ENCODE results near the gene FH.

DNA sequence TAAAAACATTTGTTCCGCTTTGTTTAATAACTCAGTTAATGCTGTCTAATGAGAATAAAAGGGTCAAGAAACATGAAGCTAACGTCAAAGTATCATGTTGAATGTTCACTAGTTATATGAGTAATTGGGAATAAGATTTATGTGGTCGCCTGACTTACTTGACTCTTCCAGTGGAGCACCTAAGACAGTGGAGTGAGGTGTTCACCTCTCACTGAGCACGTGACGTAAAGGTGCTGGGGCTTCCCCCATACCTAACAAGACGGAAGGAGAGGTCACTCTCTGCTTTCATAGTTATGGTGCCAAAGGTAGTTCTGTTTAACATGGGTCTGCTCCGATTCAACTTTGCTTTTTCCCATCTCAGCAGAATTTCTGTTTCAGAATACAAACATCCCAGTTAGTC, 13.3 kb upstream of the FH start:
- TF ChIP-seq POLR2A (IDR thresholded peaks at IDR 0.05; ENCODE audit: insufficient read depth in 1 of 2, low read depth in 2 of 2, low read length in 2 of 2) (no peak), MAFG (CRISPR knock-in tag; IDR thresholded peaks at IDR 0.05) (no peak)
- TF ChIP-seq, protein P1, sequence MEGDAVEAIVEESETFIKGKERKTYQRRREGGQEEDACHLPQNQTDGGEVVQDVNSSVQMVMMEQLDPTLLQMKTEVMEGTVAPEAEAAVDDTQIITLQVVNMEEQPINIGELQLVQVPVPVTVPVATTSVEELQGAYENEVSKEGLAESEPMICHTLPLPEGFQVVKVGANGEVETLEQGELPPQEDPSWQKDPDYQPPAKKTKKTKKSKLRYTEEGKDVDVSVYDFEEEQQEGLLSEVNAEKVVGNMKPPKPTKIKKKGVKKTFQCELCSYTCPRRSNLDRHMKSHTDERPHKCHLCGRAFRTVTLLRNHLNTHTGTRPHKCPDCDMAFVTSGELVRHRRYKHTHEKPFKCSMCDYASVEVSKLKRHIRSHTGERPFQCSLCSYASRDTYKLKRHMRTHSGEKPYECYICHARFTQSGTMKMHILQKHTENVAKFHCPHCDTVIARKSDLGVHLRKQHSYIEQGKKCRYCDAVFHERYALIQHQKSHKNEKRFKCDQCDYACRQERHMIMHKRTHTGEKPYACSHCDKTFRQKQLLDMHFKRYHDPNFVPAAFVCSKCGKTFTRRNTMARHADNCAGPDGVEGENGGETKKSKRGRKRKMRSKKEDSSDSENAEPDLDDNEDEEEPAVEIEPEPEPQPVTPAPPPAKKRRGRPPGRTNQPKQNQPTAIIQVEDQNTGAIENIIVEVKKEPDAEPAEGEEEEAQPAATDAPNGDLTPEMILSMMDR (CRISPR knock-in tag; IDR thresholded peaks at IDR 0.05), result no peak
